ENCODE data around the gene TMLHE.

GRCh38 chrX:155534800-155535199 lies 78.0 kb downstream of the TMLHE start:
- TF ChIP-seq CTCF (IDR thresholded peaks at IDR 0.05) (no peak), EZH2phosphoT487 (IDR thresholded peaks at IDR 0.05) (no peak), EZH2 (IDR thresholded peaks at IDR 0.05) (no peak)
